GM19328 (cell line): Measurements from ENCODE around the gene RPS6KA2.

Experiments
- ATAC-seq: cut with Tn5 transposase; IDR thresholded peaks from one replicate; pipeline ENCODE4 v1.9.1; 2021; ENCODE audit warnings: mild to moderate bottlenecking, moderate library complexity; ENCODE audit not compliant: unreplicated experiment

The RPS6KA2 gene

DNA sequence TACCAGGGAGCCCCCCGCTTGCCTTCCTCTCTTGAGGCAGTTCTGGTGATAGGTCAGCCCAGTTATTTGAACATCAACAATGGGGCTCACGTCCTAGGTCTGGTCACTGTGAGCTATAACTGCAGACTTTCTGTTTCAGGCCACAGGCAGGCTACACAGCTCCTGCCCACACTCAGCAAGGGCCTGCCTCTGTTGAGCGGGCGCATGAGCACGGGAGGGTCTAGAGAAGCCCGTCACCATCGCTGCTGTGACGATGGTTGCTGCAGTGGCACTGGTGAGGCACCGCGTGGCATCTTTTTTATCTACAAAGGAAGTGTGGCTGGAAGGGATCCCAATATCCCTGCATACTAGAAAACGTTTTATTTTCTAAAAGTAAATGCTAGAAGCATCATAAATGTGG is 118.3 kb downstream of the RPS6KA2 start:
- ATAC-seq = no peak

- no peak for ATAC-seq
Measured at GRCh38 chr6:166507809-166508564, 119.1 kb downstream of the RPS6KA2 start.

GRCh38 chr6:166507380-166507779 is 119.7 kb downstream of the RPS6KA2 start:
- ATAC-seq = no peak

DNA sequence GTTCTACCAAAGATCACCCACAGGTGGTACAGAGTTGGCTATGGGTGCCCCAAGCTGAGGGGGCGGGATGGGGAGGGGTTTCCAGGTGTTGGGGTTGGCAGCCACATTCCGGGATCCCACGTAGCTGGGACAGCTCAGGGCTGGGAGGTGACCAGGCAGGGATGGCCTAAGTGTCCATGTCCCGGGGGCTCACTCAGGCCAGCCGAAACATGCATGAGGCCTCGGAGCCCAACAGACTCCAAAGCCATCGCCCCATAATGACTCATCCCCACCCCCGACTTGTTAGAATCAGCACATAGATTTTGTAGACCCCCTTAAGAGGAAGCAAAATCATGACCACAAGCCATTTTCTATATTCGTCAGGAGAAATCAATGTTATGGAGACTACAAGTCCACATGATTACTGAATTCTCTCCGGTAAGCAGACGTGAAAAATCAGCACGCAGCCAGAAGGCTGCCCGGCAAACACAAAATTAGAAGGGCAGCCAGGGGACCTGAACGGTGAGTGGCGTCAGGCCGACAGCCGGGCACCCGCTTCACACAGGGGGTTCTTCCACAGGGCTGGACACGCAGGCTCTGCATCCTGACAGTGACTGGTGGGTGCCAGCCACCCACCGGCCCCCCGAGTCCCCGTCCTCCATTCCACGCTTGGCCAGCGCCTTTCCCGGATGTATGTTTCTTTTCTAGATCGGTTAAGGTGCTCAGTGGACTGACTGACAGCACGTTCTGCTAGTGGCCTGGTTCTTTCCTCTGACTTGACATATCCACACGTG is 121.7 kb downstream of the RPS6KA2 start:
- no peak for ATAC-seq

DNA sequence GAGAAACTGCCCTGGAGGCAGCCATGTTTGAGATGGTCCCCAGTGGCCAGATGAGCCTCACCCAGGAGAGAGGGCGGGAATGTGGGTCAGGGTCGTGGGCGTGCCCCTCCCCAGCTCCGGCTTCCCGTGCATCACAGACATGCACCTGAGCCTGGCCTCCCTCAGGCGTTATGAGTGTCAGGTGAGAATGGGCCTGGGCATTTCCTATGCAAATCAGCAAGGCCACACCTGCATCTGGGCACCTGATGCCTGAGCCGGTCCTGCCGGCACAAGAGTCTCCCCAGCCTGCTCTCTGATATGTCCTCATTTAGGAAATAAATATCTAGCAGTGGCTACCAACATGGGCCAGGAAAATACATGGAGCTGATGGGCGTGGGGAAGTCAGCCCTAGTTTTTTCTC is 123.0 kb downstream of the RPS6KA2 start:
- no peak for ATAC-seq

DNA sequence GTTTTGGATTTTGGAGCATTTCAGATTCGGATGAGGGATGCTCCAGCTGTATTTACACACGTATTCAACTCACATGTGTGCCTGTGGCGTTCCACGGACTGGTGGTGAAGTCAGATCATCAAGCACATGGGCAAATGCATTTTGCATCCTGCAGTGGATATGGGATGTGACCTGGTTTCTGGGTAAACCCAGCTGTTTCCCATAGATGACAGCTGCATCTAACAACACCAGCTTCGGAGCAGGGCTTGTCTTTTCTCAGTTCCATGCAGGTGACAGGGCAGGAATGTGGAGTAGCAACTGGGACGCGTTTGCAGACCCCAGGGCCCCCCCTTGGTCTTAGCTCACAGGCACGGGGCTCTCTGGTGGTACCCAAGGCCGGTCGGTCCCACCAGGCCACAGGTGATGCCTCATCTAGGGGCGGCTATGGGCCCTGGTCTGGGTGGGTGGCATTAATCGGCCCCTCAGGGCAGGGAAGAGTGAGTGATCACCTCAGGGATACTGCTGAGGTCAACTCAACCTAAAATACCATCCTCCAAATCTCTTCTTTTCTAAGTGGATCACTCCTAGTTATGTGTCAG is 123.8 kb downstream of the RPS6KA2 start:
- no peak for ATAC-seq

DNA sequence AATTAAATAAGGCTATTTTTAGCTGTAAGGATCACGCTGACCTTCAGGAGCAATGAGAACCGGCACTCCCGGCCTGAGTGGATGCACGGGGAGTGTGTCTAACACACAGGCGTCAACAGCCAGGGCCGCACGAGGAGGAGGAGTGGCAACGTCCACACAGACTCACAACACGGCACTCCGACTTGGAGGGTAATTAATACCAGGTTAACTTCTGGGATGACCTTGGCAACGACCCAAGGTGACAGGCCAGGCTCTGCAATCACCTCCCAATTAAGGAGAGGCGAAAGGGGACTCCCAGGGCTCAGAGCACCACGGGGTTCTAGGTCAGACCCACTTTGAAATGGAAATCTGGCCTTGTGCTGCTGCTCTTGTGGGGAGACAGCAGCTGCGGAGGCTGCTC is 124.6 kb downstream of the RPS6KA2 start:
- ATAC-seq = no peak

GRCh38 chr6:166501246-166501645 is 125.8 kb downstream of the RPS6KA2 start:
- ATAC-seq = no peak

DNA sequence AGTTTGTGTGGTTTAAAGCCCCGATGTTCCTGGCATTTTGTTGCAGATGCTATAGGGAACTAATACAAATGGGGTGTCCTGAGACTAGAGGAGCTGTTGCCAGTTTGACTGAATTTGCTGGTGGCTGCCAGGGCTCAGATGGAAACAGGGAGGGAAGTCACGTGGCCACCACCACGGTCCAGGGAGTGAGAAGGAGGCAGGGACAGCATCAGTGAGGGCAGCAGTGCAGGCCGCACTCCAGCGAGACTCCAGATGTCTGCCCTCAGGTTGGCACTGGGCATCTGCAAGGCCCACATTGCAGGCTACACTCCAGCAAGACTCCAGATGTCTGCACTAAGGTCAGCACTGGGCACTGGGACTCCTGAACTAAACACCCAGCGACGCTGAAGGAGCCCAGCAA is 126.8 kb downstream of the RPS6KA2 start:
- ATAC-seq = no peak

DNA sequence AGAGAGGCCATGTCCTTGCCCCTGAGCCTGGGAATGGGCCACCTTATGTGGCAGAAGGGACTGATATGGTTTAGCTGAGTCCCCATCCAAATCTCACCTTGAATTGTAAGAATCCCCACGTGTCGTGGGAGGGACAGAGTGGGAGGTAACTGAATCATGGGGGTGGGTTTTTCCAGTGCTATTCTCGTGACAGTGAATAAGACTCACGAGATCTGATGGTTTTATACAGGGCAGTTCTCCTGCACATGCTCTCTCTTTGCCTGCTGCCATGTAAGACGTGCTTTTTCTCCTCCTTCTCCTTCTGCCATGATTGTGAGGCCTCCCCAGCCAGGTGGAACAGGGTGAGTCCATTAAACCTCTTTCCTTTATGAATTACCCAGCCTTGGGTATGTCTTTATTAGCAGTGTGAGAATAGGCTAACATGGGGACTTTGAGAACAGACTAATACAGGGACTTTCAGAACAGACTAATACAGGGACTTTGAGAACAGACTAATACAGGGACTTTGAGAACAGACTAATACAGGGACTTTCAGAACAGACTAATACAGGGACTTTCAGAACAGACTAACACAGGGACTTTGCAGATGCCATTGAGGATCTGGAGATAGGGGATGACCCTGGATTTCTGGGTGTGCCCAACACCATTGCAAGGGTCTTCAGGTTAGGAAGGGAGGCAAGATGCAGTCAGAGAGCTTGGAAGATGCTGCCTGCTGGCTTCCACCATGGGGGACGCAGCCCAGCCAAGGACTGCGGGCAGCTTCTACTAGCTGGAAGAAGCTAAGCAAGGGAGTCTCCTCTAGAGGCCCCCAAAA is 127.5 kb downstream of the RPS6KA2 start:
- no peak for ATAC-seq

DNA sequence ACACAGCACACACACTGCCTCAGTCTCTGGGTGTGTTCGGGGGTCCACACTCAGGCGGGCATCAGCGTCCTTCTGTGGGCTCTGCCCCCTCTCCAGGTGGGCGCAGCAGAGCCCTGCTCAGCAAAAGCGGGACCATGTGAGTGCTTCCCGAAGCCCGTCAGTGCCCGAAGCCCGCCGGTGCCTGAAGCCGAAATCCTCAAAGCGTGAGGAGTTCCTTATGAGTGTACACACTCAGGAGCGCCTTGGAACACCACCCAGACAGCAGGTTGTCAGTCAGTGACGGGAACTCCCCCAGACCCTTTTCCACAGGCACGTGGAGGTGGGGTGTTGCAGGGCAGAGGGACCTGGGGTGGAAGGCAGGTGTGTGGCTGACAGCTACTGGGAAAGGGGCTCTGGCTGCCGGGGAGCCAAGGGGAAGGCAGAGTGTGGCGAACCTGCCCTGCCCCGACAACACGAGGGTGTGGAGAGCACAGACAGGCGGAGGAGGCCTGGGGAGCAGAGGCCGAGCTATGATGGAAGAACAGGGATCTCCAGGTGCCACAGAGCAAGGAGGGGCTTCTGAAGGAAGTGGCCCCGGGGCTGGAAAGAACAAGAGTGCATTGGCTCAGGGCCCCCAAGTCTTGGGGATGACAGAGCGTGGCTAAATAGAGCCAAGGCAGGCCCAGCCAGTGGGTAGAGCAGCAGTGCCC is 128.2 kb downstream of the RPS6KA2 start:
- ATAC-seq = no peak

DNA sequence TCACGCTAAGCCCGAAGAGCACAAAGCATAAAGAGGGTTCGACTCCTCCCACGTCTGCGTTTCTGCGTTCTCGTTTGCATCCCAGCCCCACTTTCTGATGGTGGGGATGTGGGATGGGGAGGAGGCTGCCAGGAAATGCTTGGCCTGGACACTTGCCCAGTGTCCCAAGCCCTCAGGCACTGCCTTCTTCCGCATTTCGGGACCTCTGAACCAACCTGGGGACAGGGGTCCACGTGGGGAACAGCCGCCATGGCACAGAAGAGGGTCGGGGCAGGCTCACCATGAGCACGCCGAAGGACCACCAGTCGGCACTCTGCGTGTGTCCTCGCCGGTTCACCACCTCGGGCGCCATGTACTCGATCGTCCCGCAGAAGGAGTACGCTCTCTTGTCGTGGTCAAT is 128.8 kb downstream of the RPS6KA2 start:
- ATAC-seq = no peak

DNA sequence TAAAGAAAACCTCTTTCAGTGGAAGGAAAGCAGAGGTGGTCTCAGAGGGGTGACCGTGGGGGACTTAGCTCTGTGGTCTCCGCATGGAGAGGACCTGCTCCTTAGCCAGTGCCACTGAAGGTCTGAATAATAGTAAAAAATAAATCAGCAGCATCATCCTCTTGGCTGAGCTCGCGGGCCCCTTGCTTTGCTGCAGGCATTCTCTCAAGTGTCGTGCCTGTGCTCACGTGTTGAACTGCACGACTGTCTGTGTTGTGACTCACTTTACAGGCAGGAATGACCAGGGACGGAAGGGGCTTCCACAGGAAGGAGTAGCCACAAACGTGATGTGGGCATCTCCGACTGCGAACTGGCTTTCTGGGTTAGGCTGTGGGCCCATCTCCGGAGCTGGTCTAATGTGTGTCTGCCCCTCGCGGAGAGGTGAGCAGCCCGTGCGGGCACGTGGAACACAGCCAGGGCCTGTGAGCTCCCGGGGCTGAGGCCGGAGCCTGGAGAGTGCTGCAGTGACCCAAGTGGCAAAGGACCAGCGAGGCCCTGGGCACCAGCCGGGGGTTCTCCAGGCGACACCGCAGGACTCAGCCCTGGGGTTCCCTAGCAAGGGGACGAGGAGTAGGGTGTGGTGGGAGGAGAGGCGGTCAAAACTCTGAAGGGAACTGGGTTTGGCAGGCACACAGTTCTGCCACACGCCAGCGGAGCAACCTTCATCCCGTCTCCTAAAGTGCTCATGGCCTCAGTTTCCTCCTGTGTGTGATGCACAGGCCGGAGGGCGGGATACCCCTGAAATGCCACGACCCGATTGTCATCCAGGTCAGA is 129.8 kb downstream of the RPS6KA2 start:
- no peak for ATAC-seq

DNA sequence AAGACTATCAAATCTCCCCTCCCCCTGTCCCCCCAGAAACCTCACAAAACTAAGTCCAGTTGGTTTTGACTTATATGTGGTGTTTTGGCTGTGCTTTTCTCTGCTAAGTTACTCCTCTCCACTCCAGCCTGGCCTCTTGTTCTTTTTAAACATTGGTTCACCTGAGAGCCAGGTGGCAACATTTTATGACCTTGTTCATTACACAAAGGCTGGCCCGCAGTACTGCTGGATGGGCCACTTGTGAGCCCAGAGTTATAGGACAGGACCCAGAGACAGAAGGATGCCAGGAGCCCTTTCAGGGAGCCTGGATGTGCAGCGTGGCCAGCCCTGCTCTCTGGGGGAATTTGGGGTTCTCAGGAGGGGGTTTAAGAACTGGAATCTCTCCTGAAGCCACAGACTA is 130.6 kb downstream of the RPS6KA2 start:
- no peak for ATAC-seq

- no peak for ATAC-seq
Measured at GRCh38 chr6:166495487-166496314, 131.3 kb downstream of the RPS6KA2 start.

DNA sequence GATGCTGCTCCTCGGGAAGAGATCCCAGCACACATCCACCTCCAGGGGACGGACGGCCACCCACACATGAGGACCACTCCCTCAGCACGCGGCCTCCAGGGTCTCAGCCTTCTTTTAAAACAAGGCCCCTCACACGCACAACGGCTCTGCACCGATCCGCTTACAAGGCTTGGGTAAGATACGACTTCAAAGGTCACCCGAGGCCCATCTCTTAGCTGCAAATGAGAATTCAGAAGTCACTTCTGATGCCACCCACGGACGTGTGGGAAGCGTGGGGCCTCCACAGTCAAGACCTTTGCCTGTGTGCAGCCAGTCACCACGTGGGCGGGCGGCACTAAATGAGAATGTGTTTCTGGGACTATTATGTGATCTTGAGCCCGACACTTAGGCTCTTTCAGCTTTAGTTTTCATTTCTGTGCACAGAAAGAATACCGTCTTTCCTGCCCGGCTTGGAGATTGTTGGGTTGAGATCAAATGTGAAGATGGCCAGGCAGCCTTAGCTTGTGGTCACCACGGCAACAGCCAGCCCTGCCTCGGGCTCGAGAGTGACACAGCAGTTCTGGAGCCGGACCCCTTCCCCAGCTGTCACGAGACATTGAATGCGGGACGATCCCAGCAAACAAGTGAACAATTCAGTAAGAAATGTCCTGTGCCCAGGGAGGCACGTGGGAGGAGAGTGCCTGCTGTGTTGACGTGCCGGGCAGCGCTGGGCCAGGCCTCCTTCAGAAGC is 132.1 kb downstream of the RPS6KA2 start:
- no peak for ATAC-seq

- ATAC-seq = no peak
Measured at GRCh38 chr6:166494101-166494441, 133.0 kb downstream of the RPS6KA2 start.

DNA sequence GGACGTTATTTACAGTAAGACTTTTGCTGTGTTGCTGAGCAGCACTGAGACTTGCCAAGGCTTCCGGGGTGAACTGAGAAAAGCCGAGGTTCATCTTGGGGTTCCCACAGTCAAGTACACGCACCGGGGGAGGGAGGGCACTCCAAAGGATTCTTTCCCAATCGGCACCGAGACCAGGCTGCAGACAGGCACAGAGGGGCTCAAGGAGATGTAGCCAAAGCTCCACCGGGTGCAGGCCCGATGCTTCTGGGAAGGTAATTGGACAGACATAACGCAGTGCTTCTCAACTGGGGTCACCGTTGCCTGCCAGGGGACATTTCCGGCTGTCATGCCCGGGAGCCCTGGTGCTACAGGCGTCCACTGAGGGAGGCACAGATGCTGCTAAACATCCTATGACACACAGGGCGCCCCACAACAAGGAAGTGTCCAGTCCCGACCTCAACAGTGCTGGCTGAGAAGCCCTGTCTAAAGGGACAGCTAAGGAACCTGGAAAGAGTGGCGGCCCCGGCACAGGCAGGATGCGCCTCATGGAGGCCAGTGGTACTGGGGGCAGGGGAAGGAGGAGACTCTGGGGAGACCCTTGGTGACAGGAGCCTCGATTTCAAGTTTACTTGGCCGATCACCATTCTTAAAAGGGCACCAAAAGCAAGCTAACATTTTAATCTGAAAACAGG is 133.5 kb downstream of the RPS6KA2 start:
- ATAC-seq = no peak
